K562 (cell line): ENCODE measurements around the gene CHTOP. TPM values are rescaled to one million over a fixed set of nuclear protein-coding genes. Genes with fewer than 3 reads are reported as not detected.
A peak's percentile ranks its signal among the peaks of the same experiment; 100 is the strongest.

Experiments
- ATAC-seq: fragments of 200-7000 bp; cut with Tn5 transposase; 3 replicates; pipeline ENCODE4 v1.9.1; 2020; ENCODE audit warnings: moderate library complexity
- BruUV-seq: library from RNA; stranded (reverse); fragments of 400-500 nt; replicated peaks from 2 replicates; lab custom pipeline; 2021; lab: Mats Ljungman, UMichigan
- CTCF ChIA-PET: fragments of 300-600 bp; formaldehyde crosslinking; extraction: SDS; loops from one replicate; lab custom pipeline; 2021; ENCODE audit warnings: low intra/inter-chr PET ratio; lab: Yijun Ruan, JAX
- POLR2A ChIA-PET: fragments of 300-600, 350-650 bp; sonication (Branson Sonifier 250); formaldehyde crosslinking; extraction: SDS; loops from one replicate; lab custom pipeline; 2021; ENCODE audit warnings: antibody characterized with exemption, inconsistent platforms; lab: Yijun Ruan, JAX
- DNase-seq, 4 experiments: peaks; one replicate each; pipeline versions ENCODE4 v3.0.0 to v3.0.0-alpha.2; 2011 to 2018; ENCODE audit warnings: low spot score in 3 of 4, mixed read lengths in 3 of 4; ENCODE audit errors: extremely low read depth in 1 of 4
- FAIRE-seq: peaks from 2 replicates; lab custom pipeline; 2011; peaks lifted over from hg19 to GRCh38; lab: Jason Lieb, UNC
- H2AFZ ChIP-seq: 2 replicates; pipeline ENCODE4 v1.6.0; 2011; ENCODE audit warnings: low read depth, low read length, control low read depth, inconsistent platforms
- H3K27ac ChIP-seq: fragments of 200-600 bp; 3 replicates; pipeline ENCODE4 v1.8.0; 2011; ENCODE audit warnings: low read depth, mild to moderate bottlenecking, control low read depth, inconsistent platforms, low read length, moderate library complexity, mixed read lengths; ENCODE audit errors: extremely low read depth
- H3K27me3 ChIP-seq, 2 experiments: fragments of 300-600 bp in 1 of 2; 2 replicates in 1 of 2; 3 replicates in 1 of 2; pipeline versions ENCODE4 v1.6.0 to v1.8.0; 2011; ENCODE audit warnings: inconsistent platforms in 2 of 2, low read length in 2 of 2, mild to moderate bottlenecking in 1 of 2, mixed read lengths in 1 of 2, moderate library complexity in 1 of 2; ENCODE audit not compliant: control insufficient read depth in 2 of 2, insufficient read depth in 2 of 2
- H3K36me3 ChIP-seq: fragments of 300-600 bp; 3 replicates; pipeline ENCODE4 v1.8.0; 2011; ENCODE audit warnings: mild to moderate bottlenecking, low read length, inconsistent platforms; ENCODE audit not compliant: control insufficient read depth, insufficient read depth
- H3K4me1 ChIP-seq, 2 experiments: fragments of 200-600 bp in 1 of 2; replicated peaks in 1 of 2; 2 replicates in 1 of 2; 3 replicates in 1 of 2; pipeline versions ENCODE4 v1.5.1 to v1.8.0; 2011; ENCODE audit warnings: inconsistent platforms in 2 of 2, low read length in 2 of 2, mild to moderate bottlenecking in 1 of 2, mixed read lengths in 1 of 2, moderate library complexity in 1 of 2; ENCODE audit not compliant: control insufficient read depth in 2 of 2, insufficient read depth in 2 of 2
- H3K4me2 ChIP-seq: 2 replicates; pipeline ENCODE4 v1.6.1; 2011; ENCODE audit warnings: low read length, control low read depth, inconsistent platforms, mixed read lengths; ENCODE audit not compliant: insufficient read depth
- H3K4me3 ChIP-seq: fragments of 200-600 bp; sonication (generic), shearing (Covaris generic); 2 replicates; pipeline ENCODE4 v1.5.1; 2016; ENCODE audit warnings: control low read depth, inconsistent platforms
- H3K79me2 ChIP-seq: fragments of 200-600 bp; 3 replicates; pipeline ENCODE4 v1.8.0; 2011; ENCODE audit warnings: low read length, inconsistent platforms; ENCODE audit not compliant: control insufficient read depth, insufficient read depth
- H3K9ac ChIP-seq, 2 experiments: 2 replicates each; pipeline versions ENCODE4 v1.6.0 to v1.6.1; 2011; ENCODE audit warnings: low read depth in 2 of 2, low read length in 2 of 2, control low read depth in 1 of 2, inconsistent platforms in 1 of 2, mild to moderate bottlenecking in 1 of 2, mixed read lengths in 1 of 2; ENCODE audit not compliant: insufficient read depth in 1 of 2
- H3K9me1 ChIP-seq: one replicate; pipeline ENCODE4 v1.6.0; 2011; ENCODE audit warnings: inconsistent platforms, mild to moderate bottlenecking, low read length, moderate library complexity; ENCODE audit not compliant: control insufficient read depth, insufficient read depth
- H3K9me3 ChIP-seq: replicated peaks from 2 replicates; pipeline ENCODE4 v1.5.1; 2011; ENCODE audit warnings: low read depth, low read length, inconsistent platforms; ENCODE audit not compliant: control insufficient read depth, insufficient read depth
- H4K20me1 ChIP-seq: replicated peaks from 2 replicates; pipeline ENCODE4 v1.6.1; 2011; ENCODE audit warnings: low read length, inconsistent platforms, mixed read lengths; ENCODE audit not compliant: control insufficient read depth, insufficient read depth
- FOXA3 ChIP-seq, 2 experiments: fragments of 450-650 bp in 1 of 2; sonication (generic) in 1 of 2; formaldehyde crosslinking; IDR thresholded peaks in 1 of 2; conservative IDR thresholded peaks in 1 of 2; 2 replicates each; pipeline versions ENCODE4 v1.4.0 to v1.8.0; 2020 to 2022; ENCODE audit warnings: mild to moderate bottlenecking in 2 of 2, missing genetic modification reagents in 1 of 2
- SPI1 ChIP-seq: IDR thresholded peaks from 2 replicates; pipeline ENCODE4 v1.6.1; 2011; ENCODE audit warnings: low read depth, low read length, control low read depth, borderline replicate concordance
- XRCC3 ChIP-seq: fragments of 450-650 bp; IDR thresholded peaks from 2 replicates; pipeline ENCODE4 v1.6.1; 2017; ENCODE audit warnings: mild to moderate bottlenecking, moderate library complexity
- ZNF639 ChIP-seq, 2 experiments: fragments of 200-800 bp in 1 of 2; sonication (Bioruptor generic) in 1 of 2; sonication (generic) in 1 of 2; formaldehyde crosslinking in 1 of 2; IDR thresholded peaks in 1 of 2; conservative IDR thresholded peaks in 1 of 2; 2 replicates each; pipeline versions ENCODE4 v1.5.0 to v1.6.1; 2016 to 2020; ENCODE audit warnings: missing compliant biosample characterization in 1 of 2, missing genetic modification characterization in 1 of 2, missing genetic modification reagents in 1 of 2
- WGBS: fragments of 100-300 bp; shearing (Covaris generic); methylation state at CpG from one replicate; pipeline ENCODE4 v1.1.6; 2016; ENCODE audit warnings: low coverage, mixed read lengths; ENCODE audit not compliant: insufficient coverage; ENCODE audit errors: missing lambda C conversion rate; 5-methylcytosine and 5-hydroxymethylcytosine counted together
- in situ Hi-C: fragments of 300-500 bp; cut with MboI; formaldehyde crosslinking; loops from 4 replicates; pipeline ENCODE4 v1.15.0; 2018; ENCODE audit warnings: inconsistent platforms, mixed read lengths
- intact Hi-C: fragments of 100-400 bp; cut with micrococcal nuclease; formaldehyde crosslinking; loops from 2 replicates; pipeline ENCODE4 v1.14.2; 2022
- polyA plus RNA-seq, 8 experiments: library from polyadenylated mRNA; depleted of rRNA in 4 of 8; stranded (reverse) in 5 of 8; unstranded in 3 of 8; fragments of >200 nt; fragmentation: Nextera tagmentation in 2 of 8; fragmentation: Illumina TruSeq in 1 of 8; extraction: Ambion mirVana in 2 of 8; extraction: Trizol in 1 of 8; gene quantifications; 2 replicates each; pipeline versions ENCODE4 v1.2.1 to v1.2.3, GENCODE V29; 2011 to 2014; ENCODE audit warnings: inconsistent platforms in 1 of 8, missing spikeins in 1 of 8
- total RNA-seq, 7 experiments: library from RNA; depleted of rRNA in 6 of 7; stranded (reverse); fragments of >200 nt in 6 of 7; fragmentation: Illumina TruSeq in 2 of 7; extraction: Trizol in 2 of 7; gene quantifications; 2 replicates each; pipeline versions ENCODE4 v1.2.1 to v1.2.3, GENCODE V29; 2011 to 2021; ENCODE audit warnings: low replicate concordance in 1 of 7
- TF ChIP-seq, protein P1 (sequence below): sonication (generic); formaldehyde crosslinking; IDR thresholded peaks from 2 replicates; pipeline ENCODE4 v1.9.0; 2022; ENCODE audit warnings: mild to moderate bottlenecking, missing genetic modification reagents

The CHTOP gene
- total and polyA plus RNA-seq, 9 of the 15 experiments (the other 6 are each of a cell fraction or from before 2014, with no cell fraction given), result 10.2 to 91.8 (median 60.8) TPM

- peak; percentile 19 for FAIRE-seq
- peak; percentile 22; the same call in 2 of the 3 replicates for ATAC-seq
- H3K4me3 ChIP-seq, result no peak overlapping the region
- H4K20me1 ChIP-seq, result no peaks in the 10 kb centered on the region
- intact Hi-C loops (no loop called here), in situ Hi-C loops (no loop called here)
- no peaks in the 10 kb centered on the region for H3K9me3 ChIP-seq
- 0 out of 2 replicates have a peak, but pooled peaks have one; percentile 45 for TF ChIP-seq SPI1
- TF ChIP-seq ZNF639 (CRISPR knock-in tag; conservative IDR thresholded peaks at IDR 0.05 in 1 of 2, IDR thresholded peaks at IDR 0.05 in 1 of 2), result peak in 1 of 2 experiments; percentile 1; a peak in 1 of 4 replicates
- TF ChIP-seq, protein P1, sequence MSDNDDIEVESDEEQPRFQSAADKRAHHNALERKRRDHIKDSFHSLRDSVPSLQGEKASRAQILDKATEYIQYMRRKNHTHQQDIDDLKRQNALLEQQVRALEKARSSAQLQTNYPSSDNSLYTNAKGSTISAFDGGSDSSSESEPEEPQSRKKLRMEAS, result no peak
- no peak for TF ChIP-seq FOXA3 (CRISPR knock-in tag; conservative IDR thresholded peaks at IDR 0.05 in 1 of 2, IDR thresholded peaks at IDR 0.05 in 1 of 2)
- TF ChIP-seq XRCC3, result no peak
- H3K4me2 ChIP-seq, result no peak overlapping the region
- no peak for DNase-seq
- no peaks in the 10 kb centered on the region for H3K36me3 ChIP-seq
- peaks cover 30 to 47% of the 10 kb centered on the region in 2 experiments for H3K4me1 ChIP-seq
- H3K79me2 ChIP-seq, result no peaks in the 10 kb centered on the region
- CTCF ChIA-PET, result no interaction called here
- BruUV-seq, result no TSS peak
- H3K9me1 ChIP-seq, result peaks cover 6% of the 10 kb centered on the region
- H2AFZ ChIP-seq, result 0 out of 2 replicates have a peak overlapping the region, but pooled peaks have one; percentile 17
- no peaks in the 10 kb centered on the region for H3K27me3 ChIP-seq
- POLR2A ChIA-PET, result interaction anchor here (0.5 to 4.1 kb wide), 7 partner anchors 9 to 541 kb away, joined by 3 to 23 read pairs (median 3); partner anchors contain the start of genes CHTOP, S100A1 and S100A13
- no peak overlapping the region for H3K27ac ChIP-seq
- WGBS, result 62% methylated on average over 7 of the region's 7 CpGs
- peak overlapping the region in 1 of 2 experiments; percentile 79; a peak in 2 of 4 replicates for H3K9ac ChIP-seq
Measured at GRCh38 chr1:153608089-153608682, 25.7 kb upstream of the CHTOP start.
